ENCODE data around the gene GDE1. TPM values are rescaled to one million over a fixed set of nuclear protein-coding genes. Genes with fewer than 3 reads are reported as not detected.

GDE1 gene
- total and polyA plus RNA-seq, 2 of the 4 experiments (the other 2 are of a cell fraction): 50.1 to 62.4 TPM

GRCh38 chr16:19524356-19524615 lies 2.4 kb upstream of the GDE1 start:
- Histone ChIP-seq H3K9me3 (ENCODE audit: control insufficient read depth, insufficient read depth, low read length) (no peaks in the 10 kb centered on the region), H2BK20ac (ENCODE audit: low read depth, low read length) (no peak overlapping the region), H2AFZ (replicated peaks; ENCODE audit: low read length, poor library complexity) (peak overlapping the region; percentile 99), H3K4me3 (ENCODE audit: insufficient read depth, low read depth, low read length) (peak overlapping the region; percentile 86), H2BK5ac (ENCODE audit: low read depth, low read length, poor library complexity, severe bottlenecking) (no peak overlapping the region), H4K91ac (ENCODE audit: insufficient read depth, low read depth, low read length) (no peak overlapping the region), H3K18ac (ENCODE audit: low read depth, low read length) (no peak overlapping the region), H3K9ac (ENCODE audit: low read depth, low read length) (peak overlapping the region; percentile 76), H3K4me1 (ENCODE audit: control insufficient read depth, insufficient read depth, low read length) (peaks cover 3% of the 10 kb centered on the region; the same call in 1 of the 2 replicates), H3K23ac (ENCODE audit: low read depth, low read length) (peak overlapping the region; percentile 80; the same call in 1 of the 2 replicates), H3K4ac (ENCODE audit: low read depth, low read length) (no peak overlapping the region), H3K27ac (ENCODE audit: insufficient read depth, low read length) (peak overlapping the region; percentile 1; the same call in 1 of the 2 replicates), H3K27me3 (ENCODE audit: control insufficient read depth, insufficient read depth, low read length) (no peaks in the 10 kb centered on the region), H4K20me1 (ENCODE audit: insufficient read depth, low read length) (no peaks in the 10 kb centered on the region), H4K8ac (ENCODE audit: low read depth in 2 of 2, low read length in 2 of 2) (peak overlapping the region; percentile 27 to 55; a peak in 3 of 4 replicates), H3K79me1 (ENCODE audit: low read depth in 1 of 2, low read length in 2 of 2) (peaks cover 23 to 54% of the 10 kb centered on the region in 2 experiments), H3K14ac (replicated peaks; ENCODE audit: low read depth, low read length) (peak overlapping the region; percentile 57; the same call in 1 of the 2 replicates), H4K5ac (ENCODE audit: low read depth, low read length) (no peak overlapping the region), H3K4me2 (ENCODE audit: low read depth, low read length) (peak overlapping the region; percentile 78), H3K9me1 (ENCODE audit: insufficient read depth, low read length) (peaks cover 5% of the 10 kb centered on the region), H3K56ac (ENCODE audit: extremely low read depth, insufficient read depth, low read length) (0 out of 2 replicates have a peak overlapping the region, but pooled peaks have one; percentile 39), H2AK5ac (ENCODE audit: low read depth, low read length) (no peak overlapping the region), H2BK120ac (ENCODE audit: low read depth, low read length) (no peak overlapping the region), H3K36me3 (ENCODE audit: control insufficient read depth, insufficient read depth, low read length) (peaks cover 3% of the 10 kb centered on the region; the same call in 1 of the 2 replicates), H2BK15ac (ENCODE audit: low read depth, low read length) (no peak overlapping the region), H2AK9ac (replicated peaks; ENCODE audit: low read depth, low read length, poor library complexity) (peak overlapping the region; percentile 98)
- in situ Hi-C loops (cut with MboI; ENCODE audit: low sequenced_read_pairs): no loop called here
- ChIA-PET POLR2A (ENCODE audit: unreplicated experiment) (interaction anchor here (0.6 kb wide), 1 partner anchor 724 kb away, joined by 3 read pairs; no protein-coding TSS in a partner anchor), CTCF (no interaction called here)
- TF ChIP-seq RCOR1 (IDR thresholded peaks at IDR 0.05; ENCODE audit: insufficient replicate concordance, low read length): no peak
- no peak for TF ChIP-seq POLR2A (IDR thresholded peaks at IDR 0.05; ENCODE audit: low read depth, low read length)
- no peak for TF ChIP-seq MAZ (IDR thresholded peaks at IDR 0.05; ENCODE audit: borderline replicate concordance, low read depth, low read length)
- TF ChIP-seq, protein P1, sequence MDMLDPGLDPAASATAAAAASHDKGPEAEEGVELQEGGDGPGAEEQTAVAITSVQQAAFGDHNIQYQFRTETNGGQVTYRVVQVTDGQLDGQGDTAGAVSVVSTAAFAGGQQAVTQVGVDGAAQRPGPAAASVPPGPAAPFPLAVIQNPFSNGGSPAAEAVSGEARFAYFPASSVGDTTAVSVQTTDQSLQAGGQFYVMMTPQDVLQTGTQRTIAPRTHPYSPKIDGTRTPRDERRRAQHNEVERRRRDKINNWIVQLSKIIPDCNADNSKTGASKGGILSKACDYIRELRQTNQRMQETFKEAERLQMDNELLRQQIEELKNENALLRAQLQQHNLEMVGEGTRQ (IDR thresholded peaks at IDR 0.05; ENCODE audit: low read depth, low read length): no peak
- TF ChIP-seq SMC3 (IDR thresholded peaks at IDR 0.05; ENCODE audit: low read depth, low read length): no peak
- no peak for TF ChIP-seq CHD1 (IDR thresholded peaks at IDR 0.05; ENCODE audit: low read depth, low read length)
- no peak for TF ChIP-seq CEBPB (IDR thresholded peaks at IDR 0.05; ENCODE audit: low read depth, low read length)
- TF ChIP-seq BHLHE40 (IDR thresholded peaks at IDR 0.05; ENCODE audit: low read depth, low read length): no peak
- TF ChIP-seq RFX5 (IDR thresholded peaks at IDR 0.05; ENCODE audit: low read depth, low read length): no peak
- TF ChIP-seq FOS (IDR thresholded peaks at IDR 0.05; ENCODE audit: low read depth, low read length): no peak
- TF ChIP-seq MXI1 (IDR thresholded peaks at IDR 0.05; ENCODE audit: borderline replicate concordance, low read depth, low read length): no peak
- no peak for TF ChIP-seq MAFK (IDR thresholded peaks at IDR 0.05; ENCODE audit: low read depth, low read length)
- no peak for TF ChIP-seq ELK1 (IDR thresholded peaks at IDR 0.05; ENCODE audit: borderline replicate concordance, low read depth, low read length)
- TF ChIP-seq CTCF (conservative IDR thresholded peaks at IDR 0.05; ENCODE audit: low read depth, low read length): no peak
- TF ChIP-seq NFE2L2 (IDR thresholded peaks at IDR 0.05; ENCODE audit: low read depth, low read length): no peak
- no peak for TF ChIP-seq RAD21 (IDR thresholded peaks at IDR 0.05; ENCODE audit: low read length)
- no CpG with 5 or more reads among the region's 11 CpGs for WGBS, 2 experiments (ENCODE audit: extremely low coverage in 2 of 2, insufficient read length in 1 of 2)
- ATAC-seq (ENCODE audit: low read depth) (no peak), DNase-seq (no peak)
- intact Hi-C loops (cut with micrococcal nuclease): loop anchor here (5.0 kb wide), 2 partner anchors 412 to 437 kb away; partner anchors contain the start of gene ITPRIPL2
- BruUV-seq (replicated peaks): no TSS peak
- dilution Hi-C loops (cut with HindIII; ENCODE audit: low sequenced_read_pairs, unreplicated experiment): no loop called here

Data from IMR-90 (cell line).